HG02938 (cell line): ENCODE data around the gene CCDC12.

Source experiments
- ATAC-seq: cut with Tn5 transposase; IDR thresholded peaks from one replicate; pipeline ENCODE4 v1.9.1; 2021; ENCODE audit warnings: mild to moderate bottlenecking, moderate library complexity; ENCODE audit not compliant: unreplicated experiment

The CCDC12 gene

GRCh38 chr3:46997453-46998091 lies 21.0 kb upstream of the CCDC12 start:
- no peak for ATAC-seq

- no peak for ATAC-seq
These were observed 20.3 kb upstream of the CCDC12 start for GRCh38 chr3:46996689-46997452.

DNA sequence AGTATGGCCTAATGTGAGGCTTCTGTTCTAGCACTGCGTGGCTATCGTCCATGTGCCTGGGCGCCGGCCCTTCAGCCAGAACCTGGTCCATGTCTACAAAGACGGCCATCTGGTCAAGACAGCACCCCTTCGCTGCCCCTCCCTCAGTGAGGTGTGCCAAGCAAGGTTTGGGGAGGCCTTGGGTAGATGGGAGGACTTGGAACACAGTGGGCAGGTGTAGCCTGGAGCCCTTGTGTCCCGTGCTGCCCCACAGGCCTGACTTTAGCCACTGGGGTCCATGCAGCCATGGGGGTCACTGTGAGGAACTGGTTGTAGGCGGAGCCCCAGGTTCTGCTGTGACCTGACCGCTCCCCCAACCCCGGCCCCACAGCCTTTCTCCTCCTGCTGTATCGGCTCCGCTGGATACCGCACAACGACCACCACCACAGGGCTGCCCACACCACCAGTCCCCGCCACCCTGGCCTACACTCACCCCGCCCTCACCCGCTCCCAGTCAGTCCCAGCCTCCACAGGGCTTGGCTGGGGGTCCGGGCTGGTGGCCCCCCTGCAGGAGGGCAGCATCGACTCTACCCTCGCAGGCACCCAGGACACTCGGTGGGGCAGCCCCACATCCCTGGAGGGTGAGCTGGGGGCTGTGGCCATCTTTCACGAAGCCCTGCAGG lies 19.5 kb upstream of the CCDC12 start:
- no peak for ATAC-seq

- ATAC-seq: no peak
These were observed 18.5 kb upstream of the CCDC12 start for GRCh38 chr3:46994801-46995731.

GRCh38 chr3:46993986-46994385 lies 17.4 kb upstream of the CCDC12 start:
- no peak for ATAC-seq

DNA sequence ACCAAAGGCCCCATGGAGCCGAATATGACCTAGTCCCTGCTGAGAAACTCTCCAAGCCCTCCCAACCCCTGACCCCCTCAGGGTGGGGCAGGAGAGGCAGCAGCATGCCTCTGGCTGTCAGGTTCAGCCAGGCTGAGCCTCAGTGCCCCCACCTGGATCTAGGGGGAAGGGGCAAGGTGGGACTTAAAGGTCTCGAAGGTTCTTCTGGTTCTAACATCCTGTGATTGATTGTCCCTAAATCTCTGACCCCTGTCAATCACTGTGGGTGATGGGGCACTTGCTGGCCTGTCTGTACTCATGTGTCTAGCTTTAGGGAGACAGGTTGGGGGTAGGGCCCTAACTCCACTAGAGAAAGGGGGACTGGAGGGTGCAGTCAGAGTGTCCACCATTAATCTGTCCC lies 16.7 kb upstream of the CCDC12 start:
- ATAC-seq: no peak

DNA sequence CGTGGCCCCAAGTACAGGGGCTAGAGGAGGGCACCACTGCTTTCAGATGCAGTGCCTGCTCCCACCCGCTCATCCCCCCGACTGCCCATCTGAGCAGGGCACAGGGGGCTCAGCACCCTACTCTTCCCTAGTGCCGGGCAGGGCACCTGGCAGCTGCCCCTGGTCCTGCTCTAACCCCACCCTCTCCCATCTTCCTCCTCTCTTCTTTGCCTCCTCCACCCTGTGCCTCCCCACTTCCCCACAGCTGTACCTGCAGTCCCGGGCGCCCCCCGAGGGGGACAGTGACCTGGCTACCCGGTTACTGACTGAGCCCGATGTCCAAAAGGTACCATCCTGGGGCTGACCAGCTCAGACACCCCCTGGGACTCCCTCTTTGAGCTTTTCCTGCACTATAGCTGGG lies 15.7 kb upstream of the CCDC12 start:
- no peak for ATAC-seq

DNA sequence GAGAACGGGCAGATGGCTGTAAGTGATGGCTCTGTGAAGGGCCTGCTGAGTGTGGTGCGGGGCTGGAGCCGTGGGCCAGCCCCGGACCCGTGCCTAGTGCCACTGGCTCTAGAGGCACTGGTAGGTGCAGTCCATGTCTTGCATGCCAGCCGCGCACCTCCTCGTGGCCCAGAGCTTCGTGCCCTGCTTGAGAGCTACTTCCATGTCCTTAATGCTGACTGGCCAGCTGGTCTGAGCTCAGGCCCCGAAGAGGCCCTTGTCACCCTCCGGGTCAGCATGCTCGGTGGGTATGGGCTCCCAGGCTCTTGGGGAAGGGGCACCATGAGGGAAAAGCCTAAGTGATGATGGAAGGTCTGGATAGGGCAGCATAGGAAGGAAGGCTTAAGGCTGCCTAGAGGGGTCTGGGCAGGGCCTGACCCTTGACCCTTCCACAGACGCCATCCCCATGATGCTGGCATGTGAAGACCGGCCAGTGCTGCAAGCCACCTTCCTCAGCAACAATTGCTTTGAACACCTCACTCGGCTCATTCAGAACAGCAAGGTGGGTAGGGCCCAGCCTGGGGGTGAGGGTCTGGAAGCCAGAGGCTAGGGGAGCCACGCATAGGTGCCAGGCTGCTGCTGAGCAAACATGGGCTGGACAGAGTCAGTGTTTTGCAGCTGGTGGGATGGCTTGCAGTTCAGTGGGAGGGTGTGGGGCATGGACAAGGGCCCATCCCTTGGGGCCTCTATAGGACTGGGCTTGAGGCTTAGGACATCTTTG lies 15.0 kb upstream of the CCDC12 start:
- ATAC-seq: no peak

- no peak for ATAC-seq
These were observed 14.2 kb upstream of the CCDC12 start for GRCh38 chr3:46990573-46991374.

DNA sequence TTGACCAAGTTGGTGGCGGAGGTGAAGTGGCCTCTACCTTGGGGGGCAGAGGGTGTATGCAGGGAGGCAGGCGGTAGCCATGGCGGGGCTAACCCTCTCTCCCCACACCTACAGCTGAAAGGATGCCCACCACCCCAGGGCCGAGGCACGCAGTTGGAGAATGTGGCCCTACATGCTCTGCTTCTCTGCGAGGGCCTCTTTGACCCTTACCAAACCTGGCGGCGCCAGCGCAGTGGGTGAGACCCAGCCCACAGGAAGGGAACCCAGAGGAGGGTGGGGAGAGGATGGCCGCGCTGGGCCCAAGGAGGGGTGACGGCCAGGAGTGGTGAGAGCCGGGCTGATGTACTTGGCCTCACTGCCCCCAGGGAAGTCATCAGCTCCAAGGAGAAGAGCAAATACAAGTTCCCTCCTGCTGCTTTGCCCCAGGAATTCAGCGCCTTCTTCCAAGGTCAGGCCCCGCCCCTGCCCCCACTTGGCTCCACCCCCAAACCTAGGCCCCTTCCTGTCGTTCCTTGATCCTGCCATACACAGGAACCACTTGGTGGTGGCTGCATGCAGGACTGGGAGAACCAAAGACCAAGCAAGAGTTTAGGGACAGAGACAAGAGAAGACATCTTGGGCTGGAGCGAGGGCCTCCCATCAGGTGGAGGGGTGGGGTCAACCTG lies 12.7 kb upstream of the CCDC12 start:
- no peak for ATAC-seq

GRCh38 chr3:46988616-46989015 lies 12.1 kb upstream of the CCDC12 start:
- ATAC-seq: no peak

DNA sequence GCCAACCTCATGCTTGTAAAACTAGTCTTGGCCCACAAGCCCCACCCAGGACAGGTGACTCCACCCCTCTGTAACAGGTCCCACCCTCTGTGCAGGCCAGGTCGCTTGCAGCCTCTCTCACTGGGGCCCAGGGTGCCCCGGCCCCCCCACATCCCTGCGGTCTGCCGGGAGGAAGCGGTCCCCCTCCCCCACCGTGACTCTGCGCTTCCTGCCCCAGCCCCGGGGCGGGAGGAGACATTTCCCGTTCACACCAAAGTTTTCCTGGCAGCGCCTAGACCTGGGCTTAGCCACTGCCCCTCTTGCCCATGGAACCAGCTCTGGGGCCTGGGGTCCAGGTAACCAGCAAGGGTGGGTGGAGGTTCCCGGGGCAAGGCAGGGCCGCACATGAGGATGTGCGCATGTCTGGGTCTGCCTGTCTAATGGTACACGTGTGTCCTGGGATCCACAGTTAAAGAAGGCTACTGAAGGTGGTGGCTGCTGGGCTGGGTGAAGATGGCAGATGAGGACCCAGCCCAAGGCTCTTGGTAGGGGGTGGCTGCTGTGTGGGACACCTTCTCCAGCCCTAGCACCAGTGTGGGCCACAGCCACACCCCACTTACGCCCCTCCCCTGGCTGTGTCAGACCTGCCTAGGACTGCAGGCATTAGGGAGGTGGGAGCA lies 11.3 kb upstream of the CCDC12 start:
- peak; percentile 66 for ATAC-seq

DNA sequence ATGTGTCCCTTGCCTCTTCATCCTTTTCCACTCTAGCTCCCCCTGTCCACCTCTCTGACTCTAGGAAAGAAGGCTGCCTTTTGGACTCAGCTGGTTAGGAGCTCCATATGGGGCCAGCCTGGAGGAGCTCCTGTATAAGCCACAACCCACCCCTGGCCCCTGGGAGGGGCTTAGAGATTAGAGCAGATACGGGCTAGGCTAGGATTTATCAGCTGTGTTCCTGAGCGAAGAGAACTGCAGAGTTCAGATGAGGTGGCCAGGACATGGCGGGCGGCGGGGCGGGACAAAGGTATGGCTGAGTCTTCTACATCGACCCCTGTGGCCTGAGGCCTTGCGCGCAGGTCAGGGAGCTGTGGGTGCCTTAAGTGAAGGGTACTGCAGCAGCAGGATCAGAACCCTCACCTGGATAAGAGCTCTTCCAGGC lies 10.8 kb upstream of the CCDC12 start:
- no peak for ATAC-seq

DNA sequence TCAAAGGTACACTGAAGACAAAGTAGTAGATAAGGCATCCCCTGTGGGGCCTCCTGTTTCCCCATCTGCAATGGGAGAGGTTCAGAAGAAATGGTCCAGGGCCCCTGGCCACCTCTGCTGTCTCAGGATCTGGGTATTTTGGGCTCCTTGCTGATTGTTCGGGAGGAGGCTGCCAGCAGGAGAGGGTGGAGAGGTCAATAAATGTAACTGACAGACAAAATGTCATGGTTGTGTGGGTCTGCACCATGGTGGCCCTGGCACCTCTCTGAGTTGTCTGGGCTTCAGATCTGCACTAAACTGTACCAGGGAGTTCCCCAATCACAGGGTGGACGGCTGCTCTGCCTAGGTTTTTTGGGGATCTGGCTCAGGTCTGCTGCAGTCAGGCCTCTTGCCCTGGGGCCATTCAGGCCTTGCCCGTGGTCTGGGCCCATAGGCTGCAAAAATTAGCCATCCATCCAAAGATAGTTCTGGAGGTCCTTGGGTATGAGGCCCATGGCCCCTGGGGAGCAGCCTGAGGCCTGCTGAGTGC lies 10.3 kb upstream of the CCDC12 start:
- ATAC-seq: no peak

DNA sequence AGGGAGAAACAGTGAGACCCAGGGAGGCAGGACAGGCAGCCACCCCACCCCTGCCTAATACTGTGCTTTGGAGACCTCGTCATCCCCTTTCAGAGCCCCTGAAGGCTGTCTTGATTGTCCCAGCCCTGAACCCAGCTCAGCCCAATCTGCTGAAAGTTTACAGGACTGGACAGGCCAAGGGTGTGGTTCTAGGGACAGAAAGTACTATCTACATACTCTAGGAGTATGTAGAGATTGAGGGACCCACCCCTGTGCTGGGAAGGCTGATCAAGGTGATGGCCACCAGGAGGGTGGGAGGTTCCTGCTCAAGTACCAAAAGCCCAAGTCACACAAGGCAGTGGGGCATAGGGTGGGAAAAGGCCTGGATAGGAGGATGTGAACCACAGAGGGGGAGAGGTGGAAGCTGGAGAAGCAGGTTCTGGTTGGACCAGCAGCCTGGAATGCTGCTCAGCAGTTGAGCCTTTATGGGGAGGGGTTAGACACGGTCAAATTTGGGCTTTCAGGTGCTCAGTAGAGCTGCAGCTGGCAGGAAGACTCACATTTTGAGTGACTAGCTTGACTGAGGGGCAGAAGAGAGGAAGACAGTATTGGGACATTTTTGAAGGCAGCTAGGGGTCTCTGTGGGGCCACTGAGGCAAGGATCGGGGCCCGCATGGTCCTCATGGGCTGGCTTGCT lies 9.6 kb upstream of the CCDC12 start:
- ATAC-seq: no peak

DNA sequence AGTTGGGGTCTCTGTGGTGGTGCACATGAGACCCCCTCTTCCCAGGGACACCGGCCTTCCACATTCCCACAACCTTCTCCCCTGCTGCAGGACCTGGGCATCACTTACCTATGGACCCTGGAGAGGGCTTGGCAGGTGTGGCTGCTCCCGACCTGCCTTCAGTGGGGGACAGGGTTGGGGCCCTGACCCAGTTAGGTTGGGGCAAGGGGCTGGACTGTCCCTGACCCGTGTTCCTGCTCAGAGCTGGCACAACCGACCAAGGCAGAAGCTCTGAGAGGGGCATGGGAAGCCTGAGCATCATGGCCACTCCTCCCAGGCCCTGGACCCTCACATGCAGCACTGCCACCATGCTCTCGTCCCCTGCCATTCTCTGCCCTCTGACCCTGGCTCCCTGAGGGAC lies 9.0 kb upstream of the CCDC12 start:
- ATAC-seq: no peak

DNA sequence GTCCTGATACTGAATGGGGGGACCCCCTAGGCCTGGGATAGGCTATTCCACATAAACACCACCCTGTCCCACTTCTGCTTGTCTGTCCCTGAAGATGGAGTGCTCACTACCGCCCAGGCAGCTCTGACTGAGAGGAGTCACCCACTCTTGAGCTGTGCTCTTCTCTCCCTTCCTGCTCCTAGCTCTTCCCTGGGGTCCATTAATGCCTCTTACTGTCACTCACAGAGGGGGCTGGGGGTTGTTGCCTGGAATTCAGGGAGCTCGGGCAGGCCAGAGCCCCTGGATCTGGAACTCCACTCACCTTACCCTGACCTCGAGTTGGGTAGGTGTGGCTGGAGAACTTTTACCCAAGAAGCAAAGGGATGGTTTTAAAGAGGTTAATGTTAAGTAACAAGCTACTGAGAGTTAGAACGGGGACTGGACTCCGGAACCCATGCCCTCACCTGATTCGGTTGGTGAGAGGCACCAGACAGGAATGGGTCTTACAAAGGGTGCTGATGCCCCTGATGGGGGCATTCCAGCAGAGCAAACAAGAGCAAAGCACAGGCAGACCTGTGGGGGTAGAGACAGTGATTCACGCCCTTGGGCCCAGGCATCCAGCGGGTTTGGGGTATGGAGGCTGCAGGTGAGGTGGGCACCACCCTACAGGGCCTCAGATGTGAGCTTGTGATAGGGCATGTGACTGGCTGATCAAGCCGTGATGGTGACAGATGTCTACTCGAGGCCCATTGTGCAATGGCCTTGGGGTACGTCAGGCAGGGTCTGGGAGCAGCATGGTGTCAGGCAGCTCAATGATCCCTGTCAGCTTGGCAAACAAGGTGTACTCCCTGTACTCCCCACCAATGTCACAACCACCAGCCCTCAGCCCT lies 8.3 kb upstream of the CCDC12 start:
- ATAC-seq: no peak
